GM12878 (cell line): Measurements from ENCODE around the gene TTC23L. TPM values are rescaled to one million over a fixed set of nuclear protein-coding genes. Genes with fewer than 3 reads are reported as not detected.

Experiments used
- CBX3 ChIP-seq: fragments of 200-600 bp; sonication (generic); IDR thresholded peaks from 2 replicates; pipeline ENCODE4 v1.6.1; 2016; ENCODE audit warnings: low read depth, borderline replicate concordance
- PAX5 ChIP-seq: IDR thresholded peaks from 2 replicates; pipeline ENCODE4 v1.6.1; 2011; ENCODE audit warnings: low read depth, low read length, borderline replicate concordance
- POLR2AphosphoS5 ChIP-seq: IDR thresholded peaks from 2 replicates; pipeline ENCODE4 v1.6.1; 2011; ENCODE audit warnings: mild to moderate bottlenecking, low read length, inconsistent platforms
- RUNX3 ChIP-seq: IDR thresholded peaks from 2 replicates; pipeline ENCODE4 v1.6.1; 2012; ENCODE audit warnings: low read length, inconsistent platforms
- polyA plus RNA-seq, 11 experiments: library from polyadenylated mRNA; depleted of rRNA in 4 of 11; unstranded in 6 of 11; stranded (reverse) in 5 of 11; fragments of >200 nt; fragmentation: Nextera tagmentation in 4 of 11; fragmentation: Illumina TruSeq in 1 of 11; extraction: Ambion mirVana in 4 of 11; extraction: Trizol in 1 of 11; gene quantifications; 1 replicate in 1 of 11; 2 replicates in 10 of 11; pipeline versions ENCODE4 v1.2.1 to v1.2.3, GENCODE V29; 2011 to 2016; ENCODE audit warnings: inconsistent platforms in 2 of 11, missing spikeins in 2 of 11, low read depth in 1 of 11
- total RNA-seq, 4 experiments: library from RNA; depleted of rRNA in 3 of 4; stranded (reverse); fragments of >200 nt in 3 of 4; fragmentation: Illumina TruSeq in 1 of 4; extraction: Trizol in 1 of 4; gene quantifications; 2 replicates each; pipeline versions ENCODE4 v1.2.1 to v1.2.3, GENCODE V29; 2013 to 2021

Gene TTC23L
- total and polyA plus RNA-seq, 10 of the 15 experiments (the other 5 are each of a cell fraction or from before 2014, with no cell fraction given): 0.09 to 0.34 TPM; not detected in 8

GRCh38 chr5:34944460-34945047 is 105.6 kb downstream of the TTC23L start (continued):
- TF ChIP-seq RUNX3 (no peak), CBX3 (no peak), PAX5 (no peak), POLR2AphosphoS5 (no peak)
- TF ChIP-seq, all 136 proteins: peak for 0

Other genes starting within 250 kb of the TTC23L start
- 1.3 and 1.4 TPM in 2 replicates for gene RAI14, start 182.8 kb upstream of the TTC23L start, total RNA-seq (2014; rRNA removed)
- 1.7 and 1.9 TPM in 2 replicates for gene RAI14, start 182.8 kb upstream of the TTC23L start, total RNA-seq (2014; rRNA removed; fragmentation: Illumina TruSeq; extraction: Trizol)
- gene RAI14, start 182.8 kb upstream of the TTC23L start, total RNA-seq (2021): 2.5 and 3.3 TPM in 2 replicates
- 0.06 and 0.18 TPM in 2 replicates for gene RAI14, start 182.8 kb upstream of the TTC23L start, polyA plus RNA-seq (2011; rRNA removed)
- gene RAI14, start 182.8 kb upstream of the TTC23L start, polyA plus RNA-seq (2014; fragmentation: Illumina TruSeq; extraction: Trizol): 2.1 and 2.8 TPM in 2 replicates
- 1 to 10 TPM in 1 of 2 experiments, under 1 TPM in 1; 0.60 to 1.1 TPM for gene RAI14, start 182.8 kb upstream of the TTC23L start, polyA plus RNA-seq (2014; fragmentation: Nextera tagmentation; extraction: Ambion mirVana)
- gene RAI14, start 182.8 kb upstream of the TTC23L start, polyA plus RNA-seq (2014; rRNA removed): 2.3 TPM in 2 replicates
- gene RAI14, start 182.8 kb upstream of the TTC23L start, polyA plus RNA-seq (2016; fragmentation: Nextera tagmentation; extraction: Ambion mirVana): 1 to 10 TPM; 3.5 to 4.6 TPM
- 38.4 and 43.0 TPM in 2 replicates for gene RAD1, start 76.3 kb downstream of the TTC23L start, total RNA-seq (2014; rRNA removed)
- 27.1 and 28.5 TPM in 2 replicates for gene RAD1, start 76.3 kb downstream of the TTC23L start, total RNA-seq (2014; rRNA removed; fragmentation: Illumina TruSeq; extraction: Trizol)
- gene RAD1, start 76.3 kb downstream of the TTC23L start, total RNA-seq (2021): 22.4 and 24.3 TPM in 2 replicates
- 31.4 and 36.1 TPM in 2 replicates for gene RAD1, start 76.3 kb downstream of the TTC23L start, polyA plus RNA-seq (2011; rRNA removed)
- 17.7 and 21.1 TPM in 2 replicates for gene RAD1, start 76.3 kb downstream of the TTC23L start, polyA plus RNA-seq (2014; fragmentation: Illumina TruSeq; extraction: Trizol)
- gene RAD1, start 76.3 kb downstream of the TTC23L start, polyA plus RNA-seq (2014; fragmentation: Nextera tagmentation; extraction: Ambion mirVana): 10 to 100 TPM; 43.4 to 58.4 TPM
- 31.3 and 32.9 TPM in 2 replicates for gene RAD1, start 76.3 kb downstream of the TTC23L start, polyA plus RNA-seq (2014; rRNA removed)
- gene RAD1, start 76.3 kb downstream of the TTC23L start, polyA plus RNA-seq (2016; fragmentation: Nextera tagmentation; extraction: Ambion mirVana): 10 to 100 TPM; 43.9 to 57.0 TPM
- 80.5 and 87.2 TPM in 2 replicates for gene BRIX1, start 76.5 kb downstream of the TTC23L start, total RNA-seq (2014; rRNA removed)
- 74.2 and 80.3 TPM in 2 replicates for gene BRIX1, start 76.5 kb downstream of the TTC23L start, total RNA-seq (2014; rRNA removed; fragmentation: Illumina TruSeq; extraction: Trizol)
- gene BRIX1, start 76.5 kb downstream of the TTC23L start, total RNA-seq (2021): 48.3 and 50.4 TPM in 2 replicates
- 71.4 and 113 TPM in 2 replicates for gene BRIX1, start 76.5 kb downstream of the TTC23L start, polyA plus RNA-seq (2011; rRNA removed)
- gene BRIX1, start 76.5 kb downstream of the TTC23L start, polyA plus RNA-seq (2014; fragmentation: Illumina TruSeq; extraction: Trizol): 83.1 and 114 TPM in 2 replicates
- gene BRIX1, start 76.5 kb downstream of the TTC23L start, polyA plus RNA-seq (2014; fragmentation: Nextera tagmentation; extraction: Ambion mirVana): 10 to 100 TPM; 58.2 to 77.4 TPM
- gene BRIX1, start 76.5 kb downstream of the TTC23L start, polyA plus RNA-seq (2014; rRNA removed): 49.5 and 59.5 TPM in 2 replicates
- 100 to 1,000 TPM; 113 to 119 TPM for gene BRIX1, start 76.5 kb downstream of the TTC23L start, polyA plus RNA-seq (2016; fragmentation: Nextera tagmentation; extraction: Ambion mirVana)
- gene DNAJC21, start 90.4 kb downstream of the TTC23L start, total RNA-seq (2014; rRNA removed): 16.5 and 22.8 TPM in 2 replicates
- 50.3 and 53.5 TPM in 2 replicates for gene DNAJC21, start 90.4 kb downstream of the TTC23L start, total RNA-seq (2014; rRNA removed; fragmentation: Illumina TruSeq; extraction: Trizol)
- 34.6 and 36.3 TPM in 2 replicates for gene DNAJC21, start 90.4 kb downstream of the TTC23L start, total RNA-seq (2021)
- 30.9 and 53.1 TPM in 2 replicates for gene DNAJC21, start 90.4 kb downstream of the TTC23L start, polyA plus RNA-seq (2011; rRNA removed)
- 51.7 and 60.6 TPM in 2 replicates for gene DNAJC21, start 90.4 kb downstream of the TTC23L start, polyA plus RNA-seq (2014; fragmentation: Illumina TruSeq; extraction: Trizol)
- gene DNAJC21, start 90.4 kb downstream of the TTC23L start, polyA plus RNA-seq (2014; fragmentation: Nextera tagmentation; extraction: Ambion mirVana): 10 to 100 TPM; 14.6 to 22.0 TPM
- 19.7 and 25.4 TPM in 2 replicates for gene DNAJC21, start 90.4 kb downstream of the TTC23L start, polyA plus RNA-seq (2014; rRNA removed)
- gene DNAJC21, start 90.4 kb downstream of the TTC23L start, polyA plus RNA-seq (2016; fragmentation: Nextera tagmentation; extraction: Ambion mirVana): 10 to 100 TPM in 1 of 2 experiments, 1 to 10 TPM in 1; 9.2 to 11.6 TPM
- not detected in 2 replicates for gene AGXT2, start 208.8 kb downstream of the TTC23L start, total RNA-seq (2014; rRNA removed)
- not detected in 2 replicates for gene AGXT2, start 208.8 kb downstream of the TTC23L start, total RNA-seq (2014; rRNA removed; fragmentation: Illumina TruSeq; extraction: Trizol)
- not detected in 2 replicates for gene AGXT2, start 208.8 kb downstream of the TTC23L start, total RNA-seq (2021)
- gene AGXT2, start 208.8 kb downstream of the TTC23L start, polyA plus RNA-seq (2011; rRNA removed): not detected in 2 replicates
- not detected in 2 replicates for gene AGXT2, start 208.8 kb downstream of the TTC23L start, polyA plus RNA-seq (2014; fragmentation: Illumina TruSeq; extraction: Trizol)
- gene AGXT2, start 208.8 kb downstream of the TTC23L start, polyA plus RNA-seq (2014; fragmentation: Nextera tagmentation; extraction: Ambion mirVana): not detected
- gene AGXT2, start 208.8 kb downstream of the TTC23L start, polyA plus RNA-seq (2014; rRNA removed): not detected in 2 replicates
- not detected for gene AGXT2, start 208.8 kb downstream of the TTC23L start, polyA plus RNA-seq (2016; fragmentation: Nextera tagmentation; extraction: Ambion mirVana)